ENCODE measurements around the gene GANAB.

DNA sequence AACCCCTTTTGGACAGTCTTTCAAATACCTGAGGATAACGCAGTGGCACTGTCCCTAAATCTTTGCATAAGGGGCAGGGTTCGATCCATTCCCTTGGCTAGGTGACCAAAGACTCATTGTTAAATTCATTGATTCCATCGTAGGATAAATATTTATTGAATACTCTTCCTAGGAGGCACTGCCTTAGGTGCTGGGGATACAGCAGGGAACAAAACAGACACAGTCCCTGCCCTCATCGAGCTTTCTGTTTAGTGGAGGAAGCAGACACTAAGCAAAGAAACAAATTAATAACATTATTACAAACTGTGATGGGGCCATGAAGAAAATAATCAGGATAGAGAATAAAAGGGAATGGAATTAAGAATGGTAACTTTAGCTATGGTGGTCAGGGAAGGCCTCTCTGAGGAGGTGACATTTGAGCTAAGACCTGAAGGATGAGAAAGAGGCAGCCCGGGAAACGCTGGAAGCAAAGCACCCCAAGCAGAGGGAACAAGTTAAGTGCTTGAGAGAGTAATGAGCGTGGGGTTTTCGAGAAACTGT lies 25.3 kb downstream of the GANAB start:
- TF ChIP-seq, protein P1, sequence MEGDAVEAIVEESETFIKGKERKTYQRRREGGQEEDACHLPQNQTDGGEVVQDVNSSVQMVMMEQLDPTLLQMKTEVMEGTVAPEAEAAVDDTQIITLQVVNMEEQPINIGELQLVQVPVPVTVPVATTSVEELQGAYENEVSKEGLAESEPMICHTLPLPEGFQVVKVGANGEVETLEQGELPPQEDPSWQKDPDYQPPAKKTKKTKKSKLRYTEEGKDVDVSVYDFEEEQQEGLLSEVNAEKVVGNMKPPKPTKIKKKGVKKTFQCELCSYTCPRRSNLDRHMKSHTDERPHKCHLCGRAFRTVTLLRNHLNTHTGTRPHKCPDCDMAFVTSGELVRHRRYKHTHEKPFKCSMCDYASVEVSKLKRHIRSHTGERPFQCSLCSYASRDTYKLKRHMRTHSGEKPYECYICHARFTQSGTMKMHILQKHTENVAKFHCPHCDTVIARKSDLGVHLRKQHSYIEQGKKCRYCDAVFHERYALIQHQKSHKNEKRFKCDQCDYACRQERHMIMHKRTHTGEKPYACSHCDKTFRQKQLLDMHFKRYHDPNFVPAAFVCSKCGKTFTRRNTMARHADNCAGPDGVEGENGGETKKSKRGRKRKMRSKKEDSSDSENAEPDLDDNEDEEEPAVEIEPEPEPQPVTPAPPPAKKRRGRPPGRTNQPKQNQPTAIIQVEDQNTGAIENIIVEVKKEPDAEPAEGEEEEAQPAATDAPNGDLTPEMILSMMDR (conservative IDR thresholded peaks at IDR 0.05; ENCODE audit: low read depth in 2 of 2): no peak
- no peak for TF ChIP-seq POLR2AphosphoS5 (IDR thresholded peaks at IDR 0.05; ENCODE audit: low read depth)
- TF ChIP-seq, protein P2, sequence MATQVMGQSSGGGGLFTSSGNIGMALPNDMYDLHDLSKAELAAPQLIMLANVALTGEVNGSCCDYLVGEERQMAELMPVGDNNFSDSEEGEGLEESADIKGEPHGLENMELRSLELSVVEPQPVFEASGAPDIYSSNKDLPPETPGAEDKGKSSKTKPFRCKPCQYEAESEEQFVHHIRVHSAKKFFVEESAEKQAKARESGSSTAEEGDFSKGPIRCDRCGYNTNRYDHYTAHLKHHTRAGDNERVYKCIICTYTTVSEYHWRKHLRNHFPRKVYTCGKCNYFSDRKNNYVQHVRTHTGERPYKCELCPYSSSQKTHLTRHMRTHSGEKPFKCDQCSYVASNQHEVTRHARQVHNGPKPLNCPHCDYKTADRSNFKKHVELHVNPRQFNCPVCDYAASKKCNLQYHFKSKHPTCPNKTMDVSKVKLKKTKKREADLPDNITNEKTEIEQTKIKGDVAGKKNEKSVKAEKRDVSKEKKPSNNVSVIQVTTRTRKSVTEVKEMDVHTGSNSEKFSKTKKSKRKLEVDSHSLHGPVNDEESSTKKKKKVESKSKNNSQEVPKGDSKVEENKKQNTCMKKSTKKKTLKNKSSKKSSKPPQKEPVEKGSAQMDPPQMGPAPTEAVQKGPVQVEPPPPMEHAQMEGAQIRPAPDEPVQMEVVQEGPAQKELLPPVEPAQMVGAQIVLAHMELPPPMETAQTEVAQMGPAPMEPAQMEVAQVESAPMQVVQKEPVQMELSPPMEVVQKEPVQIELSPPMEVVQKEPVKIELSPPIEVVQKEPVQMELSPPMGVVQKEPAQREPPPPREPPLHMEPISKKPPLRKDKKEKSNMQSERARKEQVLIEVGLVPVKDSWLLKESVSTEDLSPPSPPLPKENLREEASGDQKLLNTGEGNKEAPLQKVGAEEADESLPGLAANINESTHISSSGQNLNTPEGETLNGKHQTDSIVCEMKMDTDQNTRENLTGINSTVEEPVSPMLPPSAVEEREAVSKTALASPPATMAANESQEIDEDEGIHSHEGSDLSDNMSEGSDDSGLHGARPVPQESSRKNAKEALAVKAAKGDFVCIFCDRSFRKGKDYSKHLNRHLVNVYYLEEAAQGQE (IDR thresholded peaks at IDR 0.05; ENCODE audit: unreplicated experiment): no peak
- TF ChIP-seq EZH2phosphoT487 (IDR thresholded peaks at IDR 0.05; ENCODE audit: unreplicated experiment): no peak

Measured in GM23338 (cell line).